EH (cell line): ENCODE results near the gene PDSS2.
A peak's percentile ranks its signal among the peaks of the same experiment; 100 is the strongest.
"Not testable (repeated sequence)": the region's sequence is repeated elsewhere in the genome, so short reads cannot be mapped to it uniquely, and the experiment has no call there.

Experiments
- DNase-seq: peaks from one replicate; pipeline ENCODE4 v3.0.0-alpha.2; 2015; ENCODE audit warnings: low read depth

The PDSS2 gene

DNA sequence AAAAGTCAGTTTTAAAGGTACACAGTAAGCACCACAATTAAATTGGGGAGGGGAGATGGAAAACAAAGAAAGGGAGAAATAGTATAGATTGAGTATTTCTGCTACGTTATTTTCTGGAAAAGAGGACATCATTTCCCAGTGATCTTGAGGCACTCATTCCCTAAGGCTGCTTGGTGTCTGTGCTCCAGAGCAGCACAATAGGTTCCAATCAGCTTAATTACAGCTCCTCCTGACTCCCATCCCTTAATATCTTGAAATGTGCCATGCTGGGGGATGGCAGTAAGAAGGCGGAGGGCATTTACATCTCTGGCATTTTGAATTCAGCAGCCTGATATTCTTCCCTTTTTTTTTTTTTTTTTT lies 304.6 kb downstream of the PDSS2 start:
- no peak for DNase-seq

DNA sequence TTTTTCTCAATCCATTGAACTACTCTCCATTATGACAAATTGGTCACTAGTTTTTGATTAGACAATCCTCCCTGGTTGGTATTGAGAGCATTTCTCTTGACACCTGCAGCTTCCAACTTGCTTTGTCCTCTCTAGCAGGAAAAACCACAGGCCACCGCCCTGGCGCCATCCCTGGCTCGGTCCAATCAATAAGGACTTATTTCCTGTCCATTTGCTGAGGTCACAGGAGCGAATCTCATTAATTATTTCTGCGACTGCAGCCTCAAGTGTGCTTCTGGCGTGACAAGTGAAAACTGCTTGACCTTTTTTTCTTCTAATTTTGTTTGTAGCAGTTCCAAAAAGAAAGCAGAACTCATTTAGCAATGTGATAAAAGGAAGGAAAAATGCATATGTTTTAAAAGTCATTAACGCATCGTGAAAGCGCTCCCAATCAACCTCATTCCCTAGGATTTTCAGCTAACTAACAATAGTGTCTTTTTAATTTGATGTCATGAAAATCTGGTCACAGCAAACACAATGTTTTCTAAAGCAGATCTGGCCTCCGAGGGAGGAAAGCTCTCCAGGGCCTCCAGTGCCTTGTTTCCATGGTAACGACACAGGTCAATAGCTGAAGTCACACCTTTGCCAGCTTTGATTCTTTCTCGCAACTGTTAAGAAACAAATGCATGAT lies 305.1 kb downstream of the PDSS2 start:
- DNase-seq: no peak

DNA sequence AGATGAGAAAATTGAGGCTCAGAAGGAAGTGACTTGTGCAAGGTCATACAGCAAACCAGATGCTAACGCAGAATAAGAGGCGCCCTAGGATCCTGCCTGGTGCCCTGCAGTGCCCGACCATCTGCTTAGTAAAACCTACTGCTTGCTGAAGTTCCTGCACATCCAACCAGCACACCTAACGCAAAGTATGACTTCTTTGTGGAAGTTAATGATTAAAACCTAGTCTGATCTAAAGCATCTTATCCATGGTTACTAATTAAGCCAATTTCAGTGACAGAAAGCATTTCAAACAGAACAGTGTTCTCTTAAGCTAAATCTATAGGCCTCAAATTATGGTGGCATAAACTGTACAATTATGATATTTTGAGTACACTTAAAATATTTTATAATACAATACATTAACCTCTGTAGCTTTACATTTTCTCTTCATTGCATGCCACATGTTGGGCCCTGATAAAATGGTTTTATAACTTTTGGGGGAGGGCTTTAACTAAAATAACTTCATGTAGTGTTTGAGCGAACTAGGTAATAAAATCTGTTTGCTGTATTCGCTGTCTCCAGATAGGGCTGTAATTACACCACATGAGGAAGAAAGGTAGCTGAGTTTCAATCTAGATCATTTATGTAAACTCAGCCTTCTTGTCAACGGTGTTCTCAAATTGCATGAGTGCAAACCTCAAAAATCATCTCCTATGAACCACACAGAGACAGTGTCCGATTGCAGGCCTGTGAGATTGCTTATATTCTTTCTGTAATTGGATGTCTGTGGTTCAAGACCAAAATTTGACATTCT lies 306.5 kb downstream of the PDSS2 start:
- no peak for DNase-seq

DNA sequence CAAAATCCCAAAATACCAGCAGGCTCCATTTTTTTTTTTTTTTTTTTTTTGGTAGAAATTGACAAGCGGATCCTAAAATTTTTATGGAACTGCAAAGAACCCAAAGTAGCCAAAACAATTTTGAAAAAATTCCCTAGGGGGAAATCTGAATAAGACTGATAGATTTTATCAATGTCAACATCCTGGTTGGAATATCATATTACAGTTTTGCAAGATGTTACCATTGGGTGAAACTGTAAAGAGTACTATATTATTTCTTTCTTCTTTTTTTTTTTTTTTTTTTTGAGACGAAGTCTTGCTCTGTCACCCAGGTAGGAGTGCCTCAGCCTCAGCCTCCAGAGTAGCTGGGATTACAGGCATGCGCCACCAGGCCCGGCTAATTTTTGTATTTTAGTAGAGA lies 314.7 kb downstream of the PDSS2 start:
- no peak for DNase-seq

DNA sequence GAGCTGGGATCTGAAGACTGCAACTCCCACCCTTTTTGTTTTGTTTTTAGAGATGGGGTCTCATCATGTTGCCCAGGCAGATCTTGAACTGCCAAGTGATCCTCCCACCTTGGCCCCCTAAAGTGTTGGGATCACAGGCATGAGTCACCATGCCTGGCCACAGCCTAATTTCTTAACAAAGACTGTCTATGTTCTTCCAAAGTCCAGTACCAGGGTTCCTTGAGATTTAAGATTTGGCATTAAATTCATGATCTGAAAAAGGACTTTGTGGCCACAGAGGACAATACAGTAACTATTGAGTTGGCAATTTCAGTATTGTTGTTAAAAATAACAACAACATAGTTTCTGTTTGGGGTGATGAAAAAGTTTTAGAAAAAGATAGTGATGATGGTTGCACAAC lies 315.4 kb downstream of the PDSS2 start:
- no peak for DNase-seq

DNA sequence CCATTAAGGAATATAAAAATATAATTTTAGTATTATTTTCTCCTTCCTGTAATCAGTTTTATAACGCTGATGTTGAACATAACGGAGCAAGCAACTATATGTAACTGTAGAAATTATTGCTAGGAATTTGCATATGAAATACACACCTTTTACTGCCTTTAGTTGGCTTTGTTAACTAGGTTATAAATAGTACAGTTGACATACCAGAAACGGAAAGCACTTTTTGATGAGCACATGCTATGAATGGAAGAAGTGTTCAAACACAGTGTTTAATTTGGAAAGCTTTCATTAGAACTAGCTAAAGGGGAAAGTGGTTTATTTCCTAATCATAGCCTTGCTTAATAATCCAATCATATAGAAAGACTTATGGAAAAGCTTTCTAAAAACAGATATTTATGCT lies 318.8 kb downstream of the PDSS2 start:
- no peak for DNase-seq

DNA sequence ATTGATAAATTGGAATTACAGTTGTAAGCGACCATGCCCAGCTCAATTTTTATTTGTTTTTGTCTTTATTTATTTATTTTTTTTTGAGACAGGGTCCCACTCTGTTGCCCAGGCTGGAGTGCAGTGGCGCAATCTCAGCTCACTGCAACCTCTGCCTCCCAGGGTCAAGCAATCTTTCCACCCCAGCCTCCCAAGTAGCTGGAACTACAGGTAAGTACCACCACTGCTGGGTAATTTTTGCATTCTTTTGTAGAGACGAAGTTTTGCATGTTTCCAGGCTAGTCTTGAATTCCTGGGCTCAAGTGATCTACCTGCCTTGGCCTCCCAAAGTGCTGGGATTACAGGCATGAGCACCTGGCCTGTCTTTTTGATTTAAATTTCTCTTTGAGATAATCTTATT lies 323.0 kb downstream of the PDSS2 start:
- DNase-seq: not testable (repeated sequence)

DNA sequence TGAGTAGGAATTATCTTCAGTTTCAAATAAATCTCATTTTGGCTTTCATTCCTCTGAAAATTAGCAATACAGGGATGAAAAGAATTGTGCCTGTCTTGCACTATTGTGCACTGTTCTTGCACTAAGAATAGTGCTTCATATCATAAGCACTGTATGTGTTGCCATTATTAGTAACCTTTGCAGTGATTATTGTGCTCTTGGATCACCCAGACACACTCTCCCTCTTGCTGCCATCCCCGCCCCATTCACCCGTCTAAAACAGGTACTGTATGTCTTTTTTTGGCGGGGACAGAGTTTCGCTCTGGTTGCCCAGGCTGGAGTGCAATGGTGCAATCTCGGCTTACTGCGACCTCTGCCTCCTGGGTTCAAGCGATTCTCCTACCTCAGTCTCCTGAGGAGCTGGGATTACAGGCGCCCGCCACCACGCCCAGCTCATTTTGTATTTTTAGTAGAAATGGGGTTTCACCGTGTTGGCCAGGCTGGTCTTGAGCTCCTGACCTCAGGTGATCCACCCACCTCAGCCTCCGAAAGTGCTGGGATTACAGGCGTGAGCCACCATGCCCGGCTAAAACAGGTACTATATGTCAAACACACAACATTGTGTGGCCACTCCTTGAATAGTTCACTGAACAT lies 324.2 kb downstream of the PDSS2 start:
- DNase-seq: not testable (repeated sequence)

DNA sequence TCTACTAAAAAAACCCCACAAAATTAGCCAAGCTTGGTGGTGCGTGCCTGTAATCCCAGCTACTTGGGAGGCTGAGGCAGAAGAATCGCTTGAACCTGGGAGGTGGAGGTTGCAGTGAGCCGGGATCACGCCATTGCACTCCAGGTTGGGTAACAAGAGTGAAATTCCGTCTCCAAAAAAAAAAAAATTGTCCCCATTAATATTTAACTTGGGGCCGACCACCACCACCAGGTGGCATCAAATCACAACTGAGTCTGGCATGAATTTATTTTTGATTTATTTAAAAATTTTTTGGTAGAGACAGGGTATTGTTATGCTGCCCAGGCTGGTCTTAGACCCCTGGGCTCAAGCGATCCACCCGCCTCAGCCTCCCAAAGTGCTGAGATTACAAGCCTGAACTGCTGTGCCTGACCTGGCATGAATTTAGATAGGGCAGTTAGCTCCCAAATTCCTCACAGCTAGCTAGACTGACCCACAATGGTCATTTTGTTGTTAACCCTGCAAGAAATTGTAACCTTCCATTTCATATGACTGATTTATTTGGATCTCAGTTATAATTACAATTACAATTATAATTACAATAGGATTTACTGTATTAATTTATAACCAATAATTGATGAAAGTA lies 326.9 kb downstream of the PDSS2 start:
- peak; percentile 29 for DNase-seq

DNA sequence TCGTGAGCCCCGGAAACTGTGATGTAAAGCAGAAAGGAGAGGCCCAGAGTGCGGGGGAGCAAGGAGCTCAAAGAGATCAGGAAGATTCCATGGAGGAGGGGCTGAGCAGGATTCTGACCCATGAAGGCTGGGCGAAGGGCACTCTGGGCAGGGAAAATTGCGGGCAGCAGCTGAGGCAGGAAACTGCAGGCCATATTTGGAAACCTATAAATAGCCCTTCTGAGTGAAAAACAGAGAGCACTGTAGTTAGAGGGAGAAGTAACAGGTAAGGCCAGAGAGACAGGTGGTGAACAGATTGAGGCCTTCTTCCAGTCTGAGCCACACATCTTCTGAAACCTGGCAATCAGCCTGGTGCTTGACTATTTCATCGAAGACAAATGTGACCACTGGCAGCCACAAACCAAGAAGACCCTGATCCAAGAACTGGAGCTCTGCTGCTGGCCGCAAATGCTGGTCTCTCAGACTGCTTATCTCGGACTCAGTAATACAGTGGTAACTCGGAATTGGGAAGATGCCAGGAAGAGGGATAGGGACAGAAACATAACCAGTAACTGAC lies 329.9 kb downstream of the PDSS2 start:
- DNase-seq: no peak

DNA sequence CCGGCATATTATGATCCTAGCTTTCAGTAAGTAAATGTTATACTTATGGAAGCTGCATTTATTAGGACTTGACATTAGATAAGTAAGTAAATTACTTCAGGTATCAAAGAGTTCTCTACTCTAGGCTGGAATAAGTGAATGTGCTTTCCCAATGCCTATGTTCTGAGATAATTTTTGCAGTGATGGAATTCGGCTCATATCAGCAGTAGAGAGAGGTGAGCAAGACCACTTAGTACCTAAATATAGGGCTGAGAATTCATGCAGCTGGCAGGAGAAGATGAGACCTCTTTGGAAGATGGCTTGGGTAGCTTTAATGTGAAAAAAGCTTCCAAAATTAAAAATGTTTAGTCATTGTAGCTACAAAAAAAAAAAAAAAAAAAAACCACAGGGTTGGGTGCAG lies 330.8 kb downstream of the PDSS2 start:
- no peak for DNase-seq

DNA sequence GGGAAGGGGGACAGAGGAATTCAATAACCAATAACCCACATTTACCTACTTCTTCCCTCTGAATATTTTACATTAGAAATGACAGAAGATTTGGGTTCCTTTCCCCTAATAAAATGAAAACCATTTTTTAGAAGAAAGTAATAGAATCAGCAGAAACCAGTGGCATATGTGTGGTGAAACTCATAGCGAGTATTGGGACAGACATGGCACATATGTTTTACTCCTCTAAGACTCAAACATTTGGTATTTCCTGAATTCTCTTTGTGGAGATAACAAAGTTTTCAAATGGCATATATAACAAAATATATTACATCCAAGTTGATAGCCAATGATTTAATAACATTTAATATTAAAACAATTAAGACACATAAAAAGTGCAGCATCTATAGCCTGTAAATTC lies 331.2 kb downstream of the PDSS2 start:
- DNase-seq: peak; percentile 32

DNA sequence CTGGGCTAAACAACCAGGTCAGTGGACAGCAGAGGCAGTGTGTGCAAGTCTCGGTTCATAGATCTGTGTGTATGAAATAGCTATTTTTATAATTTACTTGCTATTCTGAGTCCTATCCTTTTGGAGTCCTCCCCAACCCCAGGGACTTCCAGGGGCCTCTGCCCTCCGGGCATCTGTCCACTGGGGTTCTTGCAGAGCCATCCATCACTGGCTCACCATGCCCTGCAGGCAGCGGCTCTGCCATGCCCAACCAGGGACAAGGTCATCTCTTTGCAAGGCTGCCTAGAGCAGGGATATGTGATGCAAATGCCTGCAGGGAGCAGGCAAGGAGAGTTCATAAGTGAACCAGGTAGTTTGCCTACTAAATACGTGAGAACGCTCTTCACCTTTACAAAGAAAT lies 333.6 kb downstream of the PDSS2 start:
- no peak for DNase-seq

DNA sequence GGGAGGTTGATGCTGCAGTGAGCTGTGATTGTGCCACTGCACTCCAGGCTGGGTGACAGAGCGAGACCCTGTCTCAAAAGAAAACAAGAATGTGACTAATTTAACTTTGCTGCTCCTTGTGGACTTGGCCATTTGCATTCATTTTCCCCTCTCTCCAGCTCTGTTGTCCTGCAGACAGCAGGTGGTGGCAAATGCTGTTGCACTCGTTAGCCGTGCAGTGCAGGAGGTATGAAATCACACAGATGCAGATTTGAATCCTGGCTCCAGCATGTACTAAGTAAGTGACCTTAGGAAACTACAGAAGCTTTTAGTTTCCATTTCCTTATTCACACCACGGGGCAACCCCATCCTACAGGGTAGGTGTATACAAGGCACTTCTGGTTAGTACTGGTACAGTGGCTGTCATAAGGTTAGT lies 334.4 kb downstream of the PDSS2 start:
- no peak for DNase-seq

DNA sequence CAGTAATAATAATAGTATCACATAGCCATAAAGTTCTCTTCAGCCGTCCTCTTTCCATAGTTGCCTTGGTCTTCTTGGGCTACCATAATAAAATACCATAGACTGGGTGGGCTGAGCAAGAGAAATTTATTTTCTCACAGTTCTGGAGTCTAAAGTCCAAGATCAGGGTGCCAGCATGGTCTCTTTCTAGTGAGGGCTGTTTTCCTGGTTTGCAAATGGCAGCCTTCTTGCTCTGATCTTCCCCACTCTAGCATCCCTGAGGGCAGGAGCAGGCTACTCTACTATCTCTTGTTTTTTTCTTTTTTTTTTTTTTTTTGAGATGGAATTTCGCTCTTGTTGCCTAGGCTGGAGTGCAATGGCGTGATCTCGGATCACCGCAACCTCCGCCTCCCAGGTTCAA lies 335.9 kb downstream of the PDSS2 start:
- DNase-seq: no peak

DNA sequence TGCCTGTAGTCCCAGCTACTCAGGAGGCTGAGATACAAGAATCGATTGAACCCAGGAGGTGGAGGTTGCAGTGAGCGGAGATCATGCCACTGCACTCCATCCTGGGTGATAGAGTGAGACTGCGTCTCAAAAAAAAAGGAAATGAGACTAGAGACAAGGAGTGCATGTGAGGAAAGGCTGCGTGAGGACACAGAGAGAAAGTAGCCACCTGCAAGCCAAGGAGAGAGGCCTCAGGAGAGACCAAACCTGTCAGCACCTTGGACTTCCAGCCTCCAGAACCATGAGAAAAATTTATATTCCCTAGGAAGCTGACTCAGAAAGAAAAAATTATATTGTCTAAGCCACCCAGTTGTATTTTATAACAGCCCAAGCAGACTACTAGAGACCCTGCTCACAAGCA lies 336.6 kb downstream of the PDSS2 start:
- DNase-seq: no peak

DNA sequence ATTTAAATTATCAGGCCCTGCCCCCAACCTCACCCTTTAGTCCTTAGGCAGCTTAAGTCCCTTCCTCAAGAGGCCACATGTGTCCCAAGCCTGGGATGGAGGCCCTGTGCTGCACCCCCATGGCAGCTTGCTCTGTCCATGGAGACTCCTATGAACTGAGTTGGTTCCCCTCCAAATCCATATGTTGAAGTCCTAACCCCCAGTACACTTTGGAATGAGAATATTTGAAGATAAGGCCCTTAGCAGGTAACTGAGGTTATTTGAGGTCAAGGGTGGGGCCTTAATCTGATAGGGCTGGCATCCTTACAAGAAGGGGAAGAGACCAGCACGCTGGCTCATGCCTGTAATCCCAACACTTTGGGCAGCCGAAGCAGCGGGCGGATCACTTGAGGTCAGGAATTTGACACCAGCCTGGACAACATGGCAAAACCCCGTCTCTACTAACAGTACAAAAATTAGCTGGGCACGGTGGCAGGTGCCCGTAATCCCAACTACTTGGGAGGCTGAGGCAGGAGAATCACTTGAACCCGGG lies 337.3 kb downstream of the PDSS2 start:
- no peak for DNase-seq

DNA sequence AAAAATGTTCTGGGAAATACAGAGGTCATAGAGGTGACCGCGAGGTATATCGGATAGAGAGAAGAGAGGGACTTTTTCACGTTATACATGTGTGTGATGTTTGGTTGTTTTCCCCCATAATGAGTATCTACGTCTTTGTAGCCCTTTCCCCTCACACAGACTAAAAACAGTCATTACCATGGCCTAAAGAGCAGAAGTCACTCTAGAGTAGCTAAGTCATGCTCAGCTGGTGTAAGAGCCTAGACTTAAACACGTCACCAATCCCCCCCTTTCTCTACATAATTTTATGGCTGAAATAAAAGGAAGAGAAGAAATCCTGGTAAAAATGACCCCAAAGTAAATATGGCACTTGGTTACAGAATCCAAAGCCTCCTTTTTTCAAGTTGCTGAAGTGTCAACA lies 338.1 kb downstream of the PDSS2 start:
- no peak for DNase-seq

DNA sequence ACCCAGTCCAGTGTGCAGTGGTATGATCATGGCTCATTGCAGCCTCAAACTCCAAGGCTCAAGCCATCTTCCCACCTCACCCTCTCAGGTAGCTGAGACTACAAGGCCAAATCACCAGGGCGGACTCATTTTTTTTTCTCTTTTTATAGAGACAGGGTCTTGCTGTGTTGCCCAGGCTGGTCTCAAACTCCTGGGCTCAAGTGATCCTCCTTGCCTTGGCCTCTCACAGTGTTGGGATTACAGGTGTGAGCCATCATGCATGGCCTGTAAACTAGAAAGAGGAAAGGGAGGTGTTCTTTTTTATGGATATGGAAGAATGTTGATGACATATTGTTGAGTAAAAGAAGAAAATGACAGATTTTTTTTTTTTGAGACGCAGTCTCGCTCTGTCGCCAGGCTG lies 339.0 kb downstream of the PDSS2 start:
- no peak for DNase-seq

DNA sequence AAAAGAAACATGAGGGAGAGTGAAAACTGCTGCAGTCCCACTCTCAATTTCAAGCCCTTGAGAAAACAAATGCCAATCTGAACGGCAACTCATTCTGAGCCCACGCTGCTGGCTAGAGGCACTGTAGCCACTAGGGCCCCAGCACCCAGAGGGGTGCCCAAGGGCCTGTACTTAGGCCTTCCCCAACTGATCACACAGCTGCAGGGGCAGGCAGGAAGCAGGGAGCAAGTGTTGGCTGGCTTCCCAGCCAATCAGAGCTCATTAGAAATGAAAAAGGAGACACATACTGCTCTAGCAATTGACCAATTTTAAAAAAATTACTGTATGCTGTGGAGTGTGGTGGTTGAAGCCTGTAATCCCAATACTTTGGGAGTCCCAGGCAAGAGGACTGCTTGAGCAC lies 340.4 kb downstream of the PDSS2 start:
- peak; percentile 43 for DNase-seq

DNA sequence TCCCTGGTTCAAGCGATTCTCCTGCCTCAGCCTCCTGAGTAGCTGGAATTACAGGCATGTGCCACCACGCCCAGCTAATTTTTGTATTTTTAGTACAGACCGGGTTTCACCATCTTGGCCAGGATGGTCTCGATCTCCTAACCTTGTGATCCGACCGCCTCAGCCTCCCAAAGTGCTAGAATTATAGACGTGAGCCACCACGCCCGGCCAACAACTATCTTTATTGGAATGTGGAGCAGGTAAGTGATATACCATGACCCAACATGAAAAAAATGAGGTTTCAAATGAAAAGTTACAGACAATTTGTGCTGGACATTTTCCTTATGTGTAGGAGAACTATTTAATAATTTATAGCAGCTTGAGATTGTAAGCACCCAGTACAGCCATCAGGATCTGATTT lies 340.8 kb downstream of the PDSS2 start:
- DNase-seq: not testable (repeated sequence)

DNA sequence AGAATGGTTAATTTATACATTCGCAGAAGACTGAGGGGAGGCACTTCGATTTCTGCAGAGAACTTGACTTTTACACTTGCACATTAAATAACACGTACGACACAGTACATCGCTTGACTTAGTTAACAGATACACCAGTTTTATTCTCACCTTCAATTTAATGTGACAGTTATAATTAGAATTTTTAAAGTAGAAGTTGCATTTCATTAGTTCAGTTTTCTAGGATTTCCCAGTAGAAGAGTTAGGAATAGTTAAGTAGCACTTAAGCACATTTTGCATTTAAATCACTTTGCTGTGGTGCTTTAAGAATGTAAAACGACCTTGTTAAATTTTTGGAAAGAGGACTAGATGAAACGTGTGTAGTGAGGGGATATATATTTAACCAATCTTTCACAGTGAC lies 342.4 kb downstream of the PDSS2 start:
- no peak for DNase-seq
